GM21526 (cell line): ENCODE data around the gene NELFA.
"Not testable (repeated sequence)": the region's sequence is repeated elsewhere in the genome, so short reads cannot be mapped to it uniquely, and the experiment has no call there.

Source experiments
- ATAC-seq: cut with Tn5 transposase; IDR thresholded peaks from one replicate; pipeline ENCODE4 v1.9.1; 2021; ENCODE audit warnings: moderate library complexity; ENCODE audit not compliant: unreplicated experiment, low FRiP score

The NELFA gene

GRCh38 chr4:2041239-2042130 is 32.7 kb upstream of the NELFA start:
- ATAC-seq = peak; percentile 69

DNA sequence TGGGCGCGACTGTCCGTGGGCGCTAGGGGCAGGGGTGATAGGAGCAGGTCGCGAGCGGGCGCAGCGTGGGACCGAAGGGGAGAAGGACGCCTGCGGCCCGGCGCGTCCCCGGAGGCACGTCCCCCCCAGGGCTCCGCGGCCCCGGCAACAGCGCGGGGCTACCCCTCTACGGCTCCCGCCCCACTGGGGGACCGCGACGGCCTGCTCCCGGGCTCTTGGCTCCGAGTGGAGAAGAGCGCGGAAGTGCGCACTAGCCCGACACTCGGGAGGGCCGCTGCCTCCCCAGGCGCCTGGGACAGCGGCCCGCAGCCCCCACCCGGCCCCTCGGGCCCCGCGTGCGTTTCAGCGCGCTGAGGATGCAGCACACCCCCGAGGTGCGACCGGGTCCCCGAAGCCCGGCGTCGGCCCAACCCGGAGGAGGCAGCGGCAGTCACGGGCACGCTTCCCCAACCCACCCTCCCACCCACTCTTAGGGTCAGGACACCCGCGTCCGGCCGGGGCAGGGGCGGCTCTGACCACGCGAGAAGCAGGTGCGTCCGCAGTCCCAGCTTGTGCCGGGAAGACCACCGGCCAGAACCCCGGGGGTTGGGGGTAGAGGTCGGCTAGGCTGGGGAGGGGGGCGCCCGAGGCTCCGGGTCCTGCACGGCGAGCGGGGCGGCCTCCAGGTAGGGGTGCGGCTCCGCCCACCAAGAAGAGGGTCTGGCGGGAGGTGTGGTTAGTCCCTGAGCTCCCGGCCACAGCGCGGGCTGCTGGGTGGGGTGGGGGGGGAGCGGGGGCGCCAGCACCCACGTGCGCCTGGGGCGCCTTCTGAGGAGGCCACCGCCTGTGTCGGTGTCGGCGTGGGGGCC is 31.8 kb upstream of the NELFA start:
- ATAC-seq = no peak

- ATAC-seq = no peak
Observed at GRCh38 chr4:2036866-2037265, 28.1 kb upstream of the NELFA start.

DNA sequence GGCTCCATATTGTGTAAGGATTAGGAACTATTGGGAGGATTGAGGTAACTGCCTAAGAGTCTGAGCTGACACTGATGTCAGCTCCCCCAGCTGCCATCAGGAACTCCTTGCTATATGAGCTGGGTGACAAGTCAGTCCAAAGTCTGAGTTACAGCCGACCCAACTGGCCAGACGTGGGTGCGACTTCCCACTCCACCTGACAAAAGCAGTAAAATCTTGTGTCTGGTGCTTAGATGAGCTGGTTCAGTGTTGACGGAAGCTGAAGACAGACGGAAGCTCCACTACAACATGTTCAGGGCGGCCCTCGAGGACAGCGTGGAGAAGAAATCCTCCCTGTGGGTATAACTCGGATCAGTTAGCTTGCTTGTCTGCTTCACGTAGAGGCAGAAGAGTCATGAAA is 27.6 kb upstream of the NELFA start:
- ATAC-seq = no peak

DNA sequence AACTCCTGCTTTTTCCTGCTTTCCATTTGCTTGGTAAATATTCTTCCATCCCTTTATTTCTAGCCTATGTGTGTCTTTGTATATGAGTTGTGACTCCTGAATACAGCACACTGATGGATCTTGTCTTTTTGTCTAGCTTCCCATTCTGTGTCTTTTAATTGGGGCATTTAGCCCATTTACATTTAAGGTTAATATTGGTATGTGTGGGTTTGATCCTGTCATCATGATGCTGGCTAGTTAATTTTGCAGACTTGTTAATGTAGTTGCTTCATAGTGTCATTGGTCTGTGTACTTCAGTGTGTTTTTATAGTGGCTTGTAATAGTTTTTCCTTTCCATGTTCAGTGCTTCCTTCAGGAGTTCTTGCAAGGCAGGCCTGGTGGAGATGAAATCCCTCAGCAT is 22.4 kb upstream of the NELFA start:
- ATAC-seq = not testable (repeated sequence)

DNA sequence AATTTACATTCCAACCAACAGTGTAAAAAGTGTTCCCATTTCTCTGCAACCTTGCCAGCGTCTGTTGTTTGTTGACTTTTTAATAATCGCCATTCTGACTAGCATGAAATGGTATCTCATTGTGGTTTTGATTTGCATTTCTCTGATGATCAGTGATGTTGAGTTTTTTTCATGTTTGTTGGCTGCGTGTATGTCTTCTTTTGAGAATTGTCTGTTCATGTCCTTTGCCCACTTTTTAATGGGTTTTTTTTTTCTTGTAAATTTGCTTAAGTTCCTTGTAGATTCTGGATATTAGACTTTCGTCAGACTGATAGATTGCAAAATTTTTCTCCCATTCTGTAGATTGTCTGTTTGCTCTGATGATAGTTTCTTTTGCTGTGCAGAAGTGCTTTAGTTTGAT is 18.3 kb upstream of the NELFA start:
- ATAC-seq = not testable (repeated sequence)

- ATAC-seq = no peak
Observed at GRCh38 chr4:2025817-2026216, 17.0 kb upstream of the NELFA start.

- no peak for ATAC-seq
Observed at GRCh38 chr4:2024683-2025082, 15.9 kb upstream of the NELFA start.

DNA sequence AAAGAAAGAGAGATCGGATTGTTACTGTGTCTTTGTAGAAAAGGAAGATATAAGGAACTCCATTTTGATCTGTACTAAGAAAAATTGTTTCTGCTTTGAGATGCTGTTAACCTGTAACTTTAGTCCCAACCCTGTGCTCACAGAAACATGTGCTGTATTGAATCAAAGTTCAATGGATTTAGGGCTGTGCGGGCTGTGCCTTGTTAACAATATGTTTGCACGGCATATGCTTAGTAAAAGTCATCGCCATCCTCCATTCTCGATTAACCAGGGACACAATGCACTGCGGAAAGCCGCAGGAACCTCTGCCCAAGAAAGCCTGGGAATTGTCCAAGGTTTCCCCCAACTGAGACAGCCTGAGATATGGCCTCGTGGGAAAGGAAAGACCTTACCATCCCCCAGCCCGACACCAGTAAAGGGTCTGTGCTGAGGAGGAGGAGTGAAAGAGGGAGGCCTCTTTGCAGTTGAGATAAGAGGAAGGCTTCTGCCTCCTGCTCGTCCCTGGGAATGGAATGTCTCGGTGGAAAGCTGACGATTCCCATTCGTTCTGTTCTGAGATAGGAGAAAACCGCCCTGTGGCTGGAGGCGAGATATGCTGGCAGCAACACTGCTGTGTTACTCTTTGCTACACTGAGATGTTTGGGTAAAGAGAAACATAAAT is 12.7 kb upstream of the NELFA start:
- ATAC-seq = not testable (repeated sequence)

- no peak for ATAC-seq
Observed at GRCh38 chr4:2015008-2015407, 6.2 kb upstream of the NELFA start.

DNA sequence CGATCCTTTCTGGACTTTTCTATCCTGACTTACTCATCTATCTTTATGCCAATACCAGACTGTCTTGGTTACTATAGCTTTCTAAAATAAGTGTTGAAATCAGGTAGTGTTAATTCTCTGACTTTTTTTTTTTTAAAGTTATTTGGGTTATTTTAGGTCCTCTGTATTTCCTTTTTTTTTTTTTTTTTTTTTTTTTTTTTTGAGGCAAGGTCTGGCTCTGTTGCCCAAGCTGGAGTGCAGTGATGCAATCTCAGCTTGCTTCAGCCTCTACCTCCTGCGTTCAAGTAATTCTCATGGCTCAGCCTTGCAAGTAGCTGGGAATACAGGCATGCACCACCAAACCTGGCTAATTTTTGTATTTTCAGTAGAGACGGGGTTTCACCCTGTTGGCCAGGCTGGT is 2.8 kb upstream of the NELFA start:
- no peak for ATAC-seq

DNA sequence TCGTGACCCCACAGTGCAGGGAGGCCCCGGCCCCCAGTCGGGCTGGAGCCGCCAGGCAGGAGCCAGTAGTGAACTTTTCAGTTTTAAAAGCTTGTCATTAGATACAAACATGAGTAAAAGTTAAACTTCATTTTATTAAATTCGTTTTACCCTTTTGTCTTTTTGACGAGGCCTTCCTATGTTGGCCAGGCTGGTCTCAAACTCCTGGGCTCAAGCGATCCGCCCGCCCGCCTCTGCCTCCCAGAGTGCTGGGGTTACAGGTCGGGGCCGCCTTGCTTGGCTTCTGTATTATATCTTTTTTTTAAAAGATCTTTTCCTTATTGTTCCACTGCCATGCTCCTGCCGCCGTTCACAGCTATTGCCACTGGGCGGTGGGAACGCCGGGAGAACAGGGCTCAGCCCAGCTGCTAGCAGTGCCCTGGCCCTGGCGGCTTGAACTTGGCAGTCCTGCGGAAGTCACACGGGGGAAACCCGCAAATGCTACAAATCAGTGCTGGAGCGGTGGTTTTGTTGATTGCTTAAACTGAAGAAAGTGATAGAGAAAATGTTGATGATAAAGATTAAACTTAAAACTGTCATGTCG is 968 bp upstream of the NELFA start:
- no peak for ATAC-seq

DNA sequence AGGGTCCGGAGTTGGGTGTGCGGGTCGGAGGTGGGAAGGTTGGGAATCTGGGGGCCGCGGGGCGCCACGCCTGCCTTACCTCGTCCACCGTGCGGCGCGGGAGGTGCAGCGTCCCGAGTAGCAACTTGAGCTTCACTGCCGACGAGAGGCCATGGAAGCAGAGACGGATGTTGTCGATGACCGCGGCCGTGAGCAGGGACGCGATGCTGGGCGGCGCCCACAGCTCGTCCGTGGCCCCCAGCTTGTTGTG is 178 bp downstream of the NELFA start:
- no peak for ATAC-seq

- ATAC-seq = no peak
Observed at GRCh38 chr4:2007804-2008670, 737 bp downstream of the NELFA start.

DNA sequence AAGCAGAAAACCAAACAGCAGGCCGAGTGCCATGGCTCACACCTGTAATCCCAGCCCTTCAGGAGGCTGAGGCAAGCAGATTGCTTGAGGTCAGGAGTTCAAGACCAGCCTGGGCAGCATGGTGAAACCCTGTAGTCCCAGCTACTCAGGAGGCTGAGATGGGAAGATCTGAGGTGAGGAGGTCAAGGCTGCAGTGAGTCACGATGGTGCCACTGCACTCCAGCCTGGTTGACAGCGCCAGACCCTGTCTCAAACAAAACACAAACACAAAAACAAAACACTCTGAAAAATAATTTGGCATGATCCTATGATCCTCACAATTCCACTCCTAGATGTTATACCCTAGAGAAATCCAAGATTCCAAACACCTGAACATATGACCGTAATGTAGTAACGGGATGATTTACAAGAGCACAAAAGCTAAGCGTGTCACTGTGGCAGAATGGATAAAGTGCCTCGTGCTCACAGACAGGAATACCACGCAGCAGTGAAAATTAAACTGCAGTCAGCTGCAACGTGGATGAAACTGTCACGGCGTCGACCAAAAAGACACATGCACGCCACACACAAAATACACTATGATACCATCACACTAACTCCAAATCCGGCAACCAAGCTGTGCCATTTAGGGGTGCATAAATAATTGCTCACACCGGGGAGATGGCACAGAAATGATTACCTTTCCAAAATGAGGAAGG is 1.7 kb downstream of the NELFA start:
- ATAC-seq = no peak

- ATAC-seq = no peak
Observed at GRCh38 chr4:2006367-2006766, 2.4 kb downstream of the NELFA start.

GRCh38 chr4:2003361-2003760 is 5.4 kb downstream of the NELFA start:
- ATAC-seq = not testable (repeated sequence)

DNA sequence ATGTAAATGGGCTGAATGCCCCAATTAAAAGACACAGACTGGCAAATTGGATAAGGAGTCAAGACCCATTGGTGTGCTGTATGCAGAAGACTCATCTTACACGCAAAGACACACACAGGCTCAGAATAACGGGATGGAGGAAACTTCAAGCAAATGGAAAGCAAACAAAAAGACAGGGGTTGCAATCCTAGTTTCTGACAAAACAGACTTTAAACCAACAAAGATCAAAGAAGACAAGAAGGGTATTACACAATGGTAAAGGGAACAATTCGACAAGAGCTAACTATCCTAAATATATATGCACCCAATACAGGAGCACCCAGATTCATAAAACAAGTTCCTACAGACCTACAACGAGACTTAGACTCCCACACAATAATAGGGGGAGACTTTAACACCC is 9.5 kb downstream of the NELFA start:
- ATAC-seq = not testable (repeated sequence)

DNA sequence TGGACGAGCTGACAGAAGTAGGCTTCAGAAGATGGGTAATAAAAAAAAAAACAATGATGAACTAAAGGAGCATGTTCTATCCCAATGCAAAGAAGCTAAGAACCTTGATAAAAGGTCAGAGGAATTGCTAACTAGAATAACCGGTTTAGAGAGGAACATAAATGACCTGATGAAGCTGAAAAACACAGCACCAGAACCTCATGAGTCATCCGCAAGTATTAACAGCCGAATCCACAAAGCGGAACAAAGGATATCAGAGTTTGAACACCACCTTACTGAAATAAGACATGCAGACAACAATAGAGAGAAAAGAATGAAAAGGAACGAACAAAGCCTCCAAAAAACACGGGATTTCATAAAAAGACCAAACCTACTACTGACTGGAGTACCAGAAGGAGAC is 10.5 kb downstream of the NELFA start:
- no peak for ATAC-seq
